HG02763 (cell line): ENCODE data around the gene CST7.

Source experiments
- ATAC-seq: cut with Tn5 transposase; IDR thresholded peaks from one replicate; pipeline ENCODE4 v1.9.1; 2021; ENCODE audit warnings: mild to moderate bottlenecking, moderate library complexity; ENCODE audit not compliant: unreplicated experiment

Gene CST7

GRCh38 chr20:24950836-24951525 lies 1.9 kb downstream of the CST7 start:
- ATAC-seq: no peak

GRCh38 chr20:24951536-24952083 lies 2.5 kb downstream of the CST7 start:
- ATAC-seq: no peak

- ATAC-seq: no peak
Measured at GRCh38 chr20:24952376-24953208, 3.5 kb downstream of the CST7 start.

- ATAC-seq: no peak
Measured at GRCh38 chr20:24953209-24953575, 4.1 kb downstream of the CST7 start.

GRCh38 chr20:24953621-24954133 lies 4.6 kb downstream of the CST7 start:
- no peak for ATAC-seq

GRCh38 chr20:24954151-24954550 lies 5.1 kb downstream of the CST7 start:
- ATAC-seq: no peak

- ATAC-seq: no peak
Measured at GRCh38 chr20:24954566-24954965, 5.5 kb downstream of the CST7 start.

- ATAC-seq: peak; percentile 66
Measured at GRCh38 chr20:24955045-24955444, 6.0 kb downstream of the CST7 start.

GRCh38 chr20:24956001-24956841 lies 7.2 kb downstream of the CST7 start:
- no peak for ATAC-seq

- no peak for ATAC-seq
Measured at GRCh38 chr20:24957326-24958016, 8.4 kb downstream of the CST7 start.

- ATAC-seq: no peak
Measured at GRCh38 chr20:24958506-24959385, 9.7 kb downstream of the CST7 start.

GRCh38 chr20:24959591-24960301 lies 10.7 kb downstream of the CST7 start:
- no peak for ATAC-seq

GRCh38 chr20:24960302-24960801 lies 11.3 kb downstream of the CST7 start:
- no peak for ATAC-seq

GRCh38 chr20:24960861-24961260 lies 11.8 kb downstream of the CST7 start:
- ATAC-seq: no peak

- ATAC-seq: no peak
Measured at GRCh38 chr20:24961384-24962181, 12.5 kb downstream of the CST7 start.

- no peak for ATAC-seq
Measured at GRCh38 chr20:24962182-24962492, 13.1 kb downstream of the CST7 start.

GRCh38 chr20:24962510-24962909 lies 13.4 kb downstream of the CST7 start:
- no peak for ATAC-seq
